Breast epithelium (tissue), 3 donors: ENCODE results near the gene VAPA.

Experiments used
- POLR2AphosphoS5 ChIP-seq, 3 donors: sonication (generic); formaldehyde crosslinking; IDR thresholded peaks; one replicate each; pipeline ENCODE4 v1.6.1; 2017; ENCODE audit warnings: antibody characterized with exemption in 3 of 3
- TF ChIP-seq, protein P1 (sequence below), 3 donors: fragments of 450-650 bp; IDR thresholded peaks; one replicate each; pipeline ENCODE4 v1.5.1; 2016 to 2017; ENCODE audit warnings: antibody characterized with exemption in 3 of 3, mild to moderate bottlenecking in 3 of 3, moderate library complexity in 3 of 3

- TF ChIP-seq, protein P1, sequence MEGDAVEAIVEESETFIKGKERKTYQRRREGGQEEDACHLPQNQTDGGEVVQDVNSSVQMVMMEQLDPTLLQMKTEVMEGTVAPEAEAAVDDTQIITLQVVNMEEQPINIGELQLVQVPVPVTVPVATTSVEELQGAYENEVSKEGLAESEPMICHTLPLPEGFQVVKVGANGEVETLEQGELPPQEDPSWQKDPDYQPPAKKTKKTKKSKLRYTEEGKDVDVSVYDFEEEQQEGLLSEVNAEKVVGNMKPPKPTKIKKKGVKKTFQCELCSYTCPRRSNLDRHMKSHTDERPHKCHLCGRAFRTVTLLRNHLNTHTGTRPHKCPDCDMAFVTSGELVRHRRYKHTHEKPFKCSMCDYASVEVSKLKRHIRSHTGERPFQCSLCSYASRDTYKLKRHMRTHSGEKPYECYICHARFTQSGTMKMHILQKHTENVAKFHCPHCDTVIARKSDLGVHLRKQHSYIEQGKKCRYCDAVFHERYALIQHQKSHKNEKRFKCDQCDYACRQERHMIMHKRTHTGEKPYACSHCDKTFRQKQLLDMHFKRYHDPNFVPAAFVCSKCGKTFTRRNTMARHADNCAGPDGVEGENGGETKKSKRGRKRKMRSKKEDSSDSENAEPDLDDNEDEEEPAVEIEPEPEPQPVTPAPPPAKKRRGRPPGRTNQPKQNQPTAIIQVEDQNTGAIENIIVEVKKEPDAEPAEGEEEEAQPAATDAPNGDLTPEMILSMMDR (IDR thresholded peaks at IDR 0.05) = peak in 1 of 3 donors; percentile 20
- peak; percentile 91 to 98 (median 96) for TF ChIP-seq POLR2AphosphoS5 (IDR thresholded peaks at IDR 0.05)
Observed at GRCh38 chr18:9913526-9914333, at the start of gene VAPA.
